ENCODE results near the gene COX10.
A peak's percentile ranks its signal among the peaks of the same experiment; 100 is the strongest.
"Not testable (repeated sequence)": the region's sequence is repeated elsewhere in the genome, so short reads cannot be mapped to it uniquely, and the experiment has no call there.

The COX10 gene

DNA sequence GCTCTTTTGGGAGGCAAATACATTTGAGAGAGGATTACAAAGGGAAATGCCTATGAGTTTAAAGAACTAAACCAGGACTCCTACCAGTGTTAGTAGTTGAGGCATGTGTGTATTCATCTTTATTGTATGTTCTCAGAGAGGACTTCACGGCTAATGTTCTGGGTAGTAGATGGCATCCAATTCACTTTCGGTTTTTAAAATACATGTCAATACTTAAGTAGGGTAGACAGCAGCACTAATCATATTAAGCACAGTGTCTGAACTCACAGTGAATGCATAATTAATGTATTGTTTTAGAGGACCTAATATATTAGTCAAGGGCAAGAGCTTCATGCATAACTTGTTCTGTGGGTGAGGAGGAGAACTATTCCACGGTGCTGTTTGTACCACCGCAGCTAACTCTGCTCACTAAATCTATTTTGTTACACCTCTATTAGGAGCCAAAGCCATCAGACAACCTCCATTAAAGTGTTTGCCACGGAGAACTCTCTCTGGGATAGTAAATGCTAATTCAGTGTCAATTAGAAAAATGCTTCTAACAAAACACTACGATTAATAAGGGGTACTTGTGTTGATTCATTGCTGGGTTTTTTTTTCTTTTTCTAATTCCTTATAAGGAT lies 56.3 kb downstream of the COX10 start:
- peak; percentile 53 for FAIRE-seq

DNA sequence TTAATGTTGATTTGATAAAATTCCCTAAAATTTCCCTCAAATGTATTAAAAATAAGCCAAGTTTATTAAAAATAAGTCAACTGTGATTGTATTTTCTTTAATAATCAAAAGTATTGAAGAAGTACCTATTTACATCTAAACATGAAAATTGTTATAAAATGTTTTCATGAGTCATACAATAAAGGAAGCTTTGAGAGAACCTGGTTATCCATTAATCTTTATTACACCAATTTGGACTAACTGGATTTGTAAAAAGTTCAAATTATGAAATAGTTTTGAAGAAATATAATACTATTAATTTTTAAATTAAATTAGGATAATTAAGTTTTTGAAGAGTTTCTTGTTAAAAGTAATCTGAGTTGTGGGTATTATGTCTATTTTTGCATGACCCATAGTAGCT lies 63.8 kb downstream of the COX10 start:
- FAIRE-seq: peak; percentile 96

DNA sequence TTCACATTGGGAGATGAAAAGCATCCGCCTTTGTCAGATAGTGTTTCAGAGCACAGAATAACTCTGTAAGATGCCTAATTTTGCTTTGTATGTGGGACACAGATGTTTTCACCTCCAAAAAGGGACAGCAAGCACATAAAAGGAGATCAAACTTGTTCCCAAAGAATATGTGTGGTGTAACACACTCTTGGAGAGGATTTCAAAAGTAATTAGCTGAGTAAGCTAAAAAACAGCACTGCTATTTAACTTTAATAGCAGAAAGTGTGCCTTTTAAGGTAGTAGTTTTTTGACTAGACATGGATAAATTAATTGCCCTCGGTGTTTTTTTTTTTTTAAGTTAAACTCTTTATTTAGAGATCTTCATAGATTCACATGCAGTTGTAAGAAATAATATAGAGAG lies 65.2 kb downstream of the COX10 start:
- no peak for FAIRE-seq

DNA sequence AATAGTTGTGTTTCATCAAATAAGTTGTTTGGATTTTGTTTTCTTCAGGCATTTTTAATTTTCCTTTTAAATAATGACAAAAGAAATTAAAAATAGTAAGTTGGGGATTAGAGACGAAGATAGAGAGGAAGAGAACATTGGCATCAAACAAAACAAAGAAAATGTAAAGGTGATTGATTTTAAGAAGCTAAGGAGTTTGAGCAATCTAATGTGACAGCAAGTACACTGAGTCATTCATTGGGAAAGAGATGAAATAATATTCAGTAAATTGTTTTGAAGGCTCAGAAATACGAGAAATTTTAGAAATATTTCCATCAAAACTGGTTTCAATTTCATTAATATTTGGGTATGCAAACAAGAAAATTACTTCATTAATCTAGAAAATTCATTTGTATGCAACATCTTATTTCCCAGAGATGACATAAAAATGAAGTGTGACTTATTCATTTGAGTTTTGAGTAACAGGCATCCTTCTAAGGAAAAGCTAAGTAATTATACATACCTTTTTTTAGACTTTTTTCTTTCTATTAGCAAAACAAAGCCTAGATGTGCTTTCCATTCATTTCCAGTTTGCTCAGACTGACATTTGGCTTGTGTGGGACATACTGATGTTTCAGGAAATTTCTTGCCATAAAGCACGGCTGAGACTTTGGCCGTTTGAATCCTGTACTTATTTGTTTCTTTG lies 66.7 kb downstream of the COX10 start:
- no peak for FAIRE-seq

DNA sequence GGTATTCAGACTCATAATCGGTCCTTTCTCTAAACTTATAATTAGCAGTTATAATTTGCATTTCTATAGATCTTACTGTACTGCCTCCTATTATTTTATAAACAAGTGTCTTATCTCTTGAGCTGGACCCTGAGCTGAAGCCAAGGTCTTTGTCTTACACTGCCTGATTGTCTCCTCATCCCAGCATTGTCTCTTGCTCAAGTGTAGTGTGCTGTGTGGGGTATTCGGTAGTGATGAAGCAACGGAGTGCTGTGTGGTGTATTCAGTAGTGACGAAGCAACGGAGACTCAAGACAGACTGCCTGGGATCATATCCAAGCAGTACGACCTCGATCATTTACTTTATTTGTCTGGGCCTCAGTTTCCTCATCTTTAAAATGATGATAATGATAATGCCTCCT lies 69.3 kb downstream of the COX10 start:
- FAIRE-seq: no peak

DNA sequence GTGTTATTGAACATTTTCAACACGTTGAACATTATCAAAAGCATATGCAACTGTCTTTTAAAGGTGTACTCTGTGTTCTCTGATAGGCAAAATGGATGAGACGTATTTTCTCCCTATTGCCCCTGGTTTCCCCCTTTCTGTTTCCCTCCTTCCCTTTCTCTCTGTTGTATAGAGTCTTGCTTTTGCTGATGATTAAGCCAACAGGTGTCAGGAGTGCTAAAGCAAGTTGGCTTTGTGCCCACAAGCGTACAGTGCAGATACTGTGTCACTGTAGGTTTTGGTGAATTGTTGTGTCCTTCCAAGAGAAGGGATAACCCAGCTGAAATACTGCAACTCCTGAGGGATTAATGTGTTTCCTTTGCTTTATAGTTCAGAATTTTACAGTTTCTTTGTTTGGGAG lies 74.4 kb downstream of the COX10 start:
- no peak for FAIRE-seq

DNA sequence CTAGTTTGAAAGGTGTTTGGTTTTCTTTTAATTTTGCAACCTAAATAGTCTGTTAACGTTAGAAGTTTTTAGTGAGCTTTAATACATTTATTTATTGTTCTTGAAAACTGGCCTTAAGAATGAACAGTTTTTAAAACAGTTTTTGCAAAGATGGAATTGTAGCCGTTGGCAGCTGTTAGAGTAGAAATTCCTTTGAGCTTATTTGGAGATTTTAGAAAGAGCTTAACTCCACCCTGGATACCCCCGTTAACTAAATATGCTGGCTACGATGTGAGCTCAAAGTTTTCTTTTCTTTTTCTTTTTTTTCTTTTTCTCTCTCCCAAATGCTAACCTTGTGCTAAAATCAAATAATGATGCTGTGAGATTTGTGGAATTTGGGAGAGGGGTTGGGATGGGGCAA lies 75.2 kb downstream of the COX10 start:
- no peak for FAIRE-seq

DNA sequence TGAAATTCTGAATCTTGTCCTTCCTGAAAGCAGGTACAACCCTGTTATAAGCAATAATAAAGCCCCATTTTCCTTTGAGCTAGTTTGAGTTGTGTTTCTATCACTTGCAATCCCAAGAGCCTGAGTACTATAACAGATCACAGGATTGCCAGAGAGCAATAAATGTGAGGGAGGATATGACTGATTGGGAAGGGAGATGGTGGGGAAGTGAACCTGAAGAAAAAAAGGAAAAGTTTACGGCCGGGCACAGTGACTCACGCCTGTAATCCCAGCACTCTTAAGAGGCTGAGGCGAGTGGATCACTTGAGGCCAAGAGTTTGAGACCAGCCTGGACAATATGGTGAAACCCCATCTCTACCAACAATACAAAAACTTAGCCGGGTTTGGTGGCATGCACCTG lies 80.4 kb downstream of the COX10 start:
- FAIRE-seq: no peak

DNA sequence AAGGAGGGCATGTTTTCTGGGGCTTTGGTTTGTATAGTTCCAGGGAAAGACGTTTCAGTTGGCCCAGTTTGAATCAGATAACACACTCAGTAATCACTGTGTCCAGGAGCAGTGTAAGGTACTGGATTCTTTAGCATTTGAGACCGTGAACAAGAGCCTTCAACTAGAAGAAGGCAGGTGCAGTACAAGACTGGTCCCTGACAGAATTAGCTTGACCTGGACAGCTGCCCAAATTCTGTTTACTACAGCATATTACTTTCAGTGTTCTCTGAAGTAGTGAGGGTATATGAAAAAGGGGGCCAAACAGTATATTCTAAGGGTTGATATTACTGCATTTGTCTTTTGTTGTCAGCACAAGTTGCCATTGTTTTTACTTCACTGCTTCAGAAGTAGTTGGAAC lies 81.3 kb downstream of the COX10 start:
- FAIRE-seq: no peak

DNA sequence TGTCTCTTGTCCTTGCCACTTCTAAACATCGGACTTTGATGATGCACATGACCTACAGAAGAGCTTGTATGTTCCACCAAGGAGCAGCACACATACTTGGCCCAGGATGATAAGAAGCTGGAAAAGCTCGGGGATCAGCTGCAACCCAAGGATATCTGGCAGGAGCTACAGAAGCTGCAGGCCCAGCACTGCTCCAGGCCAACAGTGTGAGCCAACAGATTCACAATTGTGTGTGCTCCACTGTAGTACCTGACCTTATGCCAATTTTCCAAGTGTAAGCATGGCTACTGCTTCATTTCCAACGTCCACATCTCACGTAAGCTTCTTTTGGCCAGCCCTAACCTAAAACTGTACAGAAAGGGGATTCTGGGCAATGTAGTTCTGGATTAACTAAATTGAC lies 83.4 kb downstream of the COX10 start:
- no peak for FAIRE-seq

DNA sequence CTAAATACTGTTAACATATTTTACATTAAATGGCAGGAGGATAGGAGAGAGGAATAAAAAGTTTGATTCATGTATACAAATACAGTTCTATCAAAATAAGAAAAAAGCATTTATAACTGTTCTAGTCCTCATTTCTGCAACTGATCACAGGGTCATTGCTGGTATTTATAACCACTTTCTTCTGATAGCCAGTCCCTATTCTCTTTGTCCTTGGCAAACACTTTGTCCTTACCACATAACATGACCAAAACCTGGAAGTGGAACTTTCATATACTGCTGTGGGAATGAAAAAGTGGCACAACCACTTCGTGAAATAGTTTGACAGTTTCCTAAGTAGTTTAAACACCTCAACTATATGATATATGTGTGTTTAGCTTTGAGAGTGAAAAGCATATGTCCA lies 84.1 kb downstream of the COX10 start:
- FAIRE-seq: no peak

DNA sequence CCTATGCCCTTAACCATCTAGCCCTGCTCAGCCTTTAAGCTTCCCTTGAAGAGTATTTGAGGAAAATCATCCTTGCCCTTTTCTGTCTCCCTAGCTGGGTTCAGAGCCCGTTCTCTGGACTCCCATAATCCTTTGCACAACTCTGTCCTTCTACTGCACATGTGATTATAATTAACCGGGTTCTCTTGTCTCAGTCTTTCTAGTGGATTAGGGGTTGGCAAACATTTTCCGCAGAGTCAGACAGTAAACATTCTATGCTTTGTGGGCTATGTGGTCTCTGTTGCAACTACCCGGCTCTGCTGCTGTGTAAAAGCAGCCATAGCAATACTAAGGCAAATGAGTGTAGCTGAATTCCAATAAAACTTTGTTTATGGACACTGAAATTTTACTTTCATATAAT lies 87.4 kb downstream of the COX10 start:
- FAIRE-seq: no peak

DNA sequence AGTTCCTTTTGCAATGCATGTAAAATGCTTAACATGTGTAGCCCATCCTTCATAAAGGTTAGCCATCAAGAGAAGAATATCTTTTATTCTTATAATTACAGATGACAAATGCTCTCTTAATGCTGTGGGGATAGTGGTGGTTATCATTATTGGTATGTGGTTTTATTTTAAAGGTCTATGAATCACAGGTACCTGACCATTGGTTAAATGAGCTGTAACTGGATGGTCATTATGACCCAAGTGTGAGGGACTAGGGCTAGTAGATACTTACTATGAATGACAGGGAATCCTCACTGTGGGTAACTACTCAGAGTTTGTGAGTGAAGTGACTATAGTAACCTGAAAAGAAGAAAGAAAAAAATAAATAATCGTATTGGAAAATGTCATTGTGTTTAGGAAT lies 88.5 kb downstream of the COX10 start:
- FAIRE-seq: no peak

DNA sequence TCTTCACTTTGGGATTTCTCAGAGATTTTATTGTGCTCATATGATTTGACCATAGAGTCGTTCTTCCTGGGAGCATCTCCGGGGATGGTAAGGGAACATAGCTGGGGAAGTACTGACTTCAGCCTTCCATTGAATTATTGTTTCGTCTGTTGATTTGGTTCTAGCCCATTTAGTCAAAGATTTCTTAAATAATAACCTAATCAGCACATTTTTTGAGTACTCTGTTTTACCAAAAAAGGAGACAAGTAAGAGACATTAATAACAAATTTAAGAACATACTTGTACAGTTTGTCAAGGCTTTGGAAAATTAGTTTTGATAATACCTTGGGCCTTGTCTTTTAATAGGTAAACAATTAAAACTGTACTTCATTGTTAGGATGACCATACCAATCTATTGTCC lies 89.4 kb downstream of the COX10 start:
- FAIRE-seq: no peak

DNA sequence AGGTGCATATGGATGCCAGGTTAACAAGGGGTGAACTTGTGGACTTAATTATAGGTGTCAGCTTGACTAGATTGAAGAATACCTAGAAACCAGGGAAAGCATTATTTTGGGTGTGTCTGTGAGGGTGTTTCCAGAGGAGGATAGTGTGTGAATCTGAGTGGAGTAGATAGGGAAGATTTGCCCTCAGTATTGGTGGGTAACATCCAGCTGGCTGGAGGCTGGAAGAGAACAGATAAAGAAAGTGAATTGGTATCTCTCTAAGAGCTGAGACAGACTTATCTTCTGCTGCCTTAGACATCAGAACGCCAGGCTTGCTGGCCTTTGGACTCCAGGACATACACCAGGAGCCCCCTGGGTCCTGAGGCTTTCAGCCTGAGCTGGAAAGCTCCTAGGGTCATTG lies 92.1 kb downstream of the COX10 start:
- FAIRE-seq: no peak

DNA sequence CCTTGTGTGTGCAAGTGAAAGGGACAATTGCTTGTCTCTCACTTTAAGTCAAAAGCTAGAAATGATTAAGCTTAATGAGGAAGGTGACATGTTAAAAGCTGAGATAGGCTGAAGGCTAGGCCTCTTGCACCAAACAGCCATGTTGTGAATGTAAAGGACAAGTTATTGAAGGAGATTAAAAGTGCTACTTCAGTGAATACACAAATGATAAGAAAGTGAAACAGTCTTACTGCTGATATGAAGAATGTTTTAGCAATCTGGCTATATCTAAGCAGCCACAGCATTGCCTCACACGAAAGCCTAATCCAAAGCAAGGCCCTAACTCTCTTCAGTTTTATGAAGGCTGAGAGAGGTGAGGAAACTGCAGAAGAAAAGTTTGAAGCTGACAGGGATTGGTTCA lies 96.3 kb downstream of the COX10 start:
- no peak for FAIRE-seq

DNA sequence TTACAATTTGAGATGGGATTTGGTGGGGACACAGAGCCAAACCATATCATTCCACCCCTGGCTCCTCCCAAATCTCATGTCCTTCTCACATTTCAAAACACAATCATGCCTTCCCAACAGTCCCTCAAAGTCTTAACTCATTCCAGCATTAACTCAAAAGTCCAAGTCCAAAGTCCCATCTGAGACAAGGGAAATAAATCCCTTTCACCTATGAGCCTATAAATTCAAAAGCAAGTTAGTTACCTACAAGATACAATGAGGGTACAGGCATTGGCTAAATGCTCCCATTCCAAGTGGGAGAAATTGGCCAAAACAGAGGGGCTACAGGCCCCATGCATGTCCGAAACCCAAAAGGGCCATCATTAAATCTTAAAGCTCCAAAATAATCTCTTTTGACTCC lies 98.5 kb downstream of the COX10 start:
- not testable (repeated sequence) for FAIRE-seq

DNA sequence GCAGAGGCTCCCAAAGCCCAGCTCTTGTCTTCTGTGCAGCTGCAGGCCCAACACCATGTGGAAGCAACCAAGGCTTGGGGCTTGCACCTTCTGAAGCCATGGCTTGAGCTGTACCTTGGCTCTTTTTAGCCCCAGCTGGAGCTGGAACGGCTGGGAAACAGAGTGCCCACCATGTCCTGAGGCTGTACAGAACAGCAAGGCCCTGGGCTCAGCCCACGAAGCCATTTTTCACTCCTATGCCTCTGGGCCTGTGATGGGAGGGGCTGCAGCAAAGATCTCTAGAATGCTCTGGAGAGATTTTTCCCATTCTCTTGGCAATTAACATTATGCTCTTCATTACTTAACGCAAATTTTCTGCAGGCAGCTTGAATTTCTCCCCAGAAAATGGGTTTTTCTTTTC lies 99.3 kb downstream of the COX10 start:
- FAIRE-seq: no peak

DNA sequence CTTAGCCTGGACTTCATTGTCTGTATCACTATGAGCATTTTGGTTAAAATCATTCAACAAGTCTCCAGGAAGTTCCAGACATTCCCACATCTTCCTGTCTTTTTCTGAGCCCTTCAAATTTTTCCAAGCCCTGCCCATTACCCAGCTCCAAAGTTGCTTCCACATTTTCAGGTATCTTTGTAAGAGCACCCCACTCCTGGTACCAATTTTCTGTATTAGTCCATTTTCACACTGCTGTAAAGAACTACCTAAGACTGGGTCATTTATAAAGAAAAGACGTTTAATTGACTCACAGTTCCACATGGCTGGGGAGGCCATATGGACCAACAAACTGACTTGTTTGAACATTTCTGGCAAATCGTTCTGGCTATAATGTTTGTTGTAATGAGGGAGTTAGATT lies 100.0 kb downstream of the COX10 start:
- FAIRE-seq: no peak

DNA sequence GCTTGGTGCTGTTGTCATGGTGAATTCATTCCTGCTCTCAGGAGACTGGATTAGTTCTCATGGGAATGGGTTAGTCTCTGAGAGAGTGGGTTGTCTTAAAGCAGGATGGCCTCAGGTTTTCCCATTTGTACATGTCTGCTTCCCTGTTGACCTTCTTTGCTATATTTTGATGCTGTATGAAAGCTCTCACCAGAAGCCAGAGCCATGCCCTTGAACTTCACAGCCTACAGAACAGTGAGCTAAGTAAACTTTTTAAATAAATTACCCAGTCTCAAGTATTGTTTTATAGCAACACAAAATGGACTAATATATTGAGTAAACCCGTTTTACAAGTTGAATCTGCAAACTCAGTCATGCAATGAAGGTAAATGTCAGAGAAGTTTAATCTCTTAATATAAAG lies 100.6 kb downstream of the COX10 start:
- no peak for FAIRE-seq

DNA sequence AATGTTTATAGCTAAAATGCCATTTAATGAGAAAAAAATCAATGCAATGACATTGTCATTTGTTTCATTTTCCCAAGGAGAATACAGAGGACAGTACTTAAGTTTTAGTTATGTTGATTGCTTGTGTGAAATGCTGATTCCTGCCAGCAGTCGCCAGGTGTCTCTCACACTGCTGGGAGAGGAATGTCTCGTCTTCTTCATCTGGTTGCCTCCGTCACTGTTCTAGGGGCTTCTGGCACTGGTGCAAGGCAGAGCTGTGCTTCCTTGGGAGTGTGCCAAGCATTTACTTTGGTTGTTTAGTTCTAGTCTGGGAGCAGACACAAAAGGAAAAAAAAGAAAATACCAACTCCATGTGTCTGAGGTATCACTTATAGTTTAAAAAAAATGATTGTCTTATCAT lies 107.7 kb downstream of the COX10 start:
- not testable (repeated sequence) for FAIRE-seq

DNA sequence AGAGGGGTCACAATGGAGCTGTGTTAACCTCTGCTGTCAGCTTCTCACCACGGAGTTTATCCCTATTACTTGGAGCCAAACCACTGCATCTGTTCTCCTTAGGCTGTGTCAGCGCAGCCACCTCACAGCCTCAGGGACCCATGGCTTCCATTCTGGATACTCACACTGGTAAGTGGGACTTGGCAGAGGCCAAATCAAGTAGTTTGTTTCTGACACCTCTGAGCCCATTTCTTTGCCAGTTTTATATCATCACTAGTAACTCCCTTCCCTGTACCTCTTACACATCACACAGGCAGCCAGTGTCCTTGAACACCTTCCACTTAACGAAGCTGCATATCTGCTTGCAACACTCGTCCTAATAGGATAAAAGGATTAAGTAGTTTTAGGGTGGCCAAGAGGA lies 108.5 kb downstream of the COX10 start:
- FAIRE-seq: not testable (repeated sequence)

DNA sequence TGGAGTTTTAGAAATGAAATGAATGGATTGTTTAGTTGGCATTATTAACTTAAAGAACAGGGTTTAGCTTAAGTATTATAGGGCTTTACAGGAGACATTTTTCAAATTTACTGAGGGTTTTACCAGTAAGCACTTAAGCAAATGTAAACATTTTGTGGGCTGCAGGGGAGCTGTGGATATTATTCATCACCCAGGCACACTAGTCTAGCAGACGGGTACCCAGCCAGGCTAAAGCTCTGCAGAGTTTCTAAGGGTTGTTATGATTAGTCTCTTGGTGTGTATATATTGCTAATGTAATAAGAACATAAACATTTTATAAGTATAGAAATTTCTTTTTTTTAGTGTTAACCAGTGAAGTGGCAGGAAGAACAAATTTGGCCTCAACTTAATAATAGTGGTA lies 110.6 kb downstream of the COX10 start:
- peak; percentile 51 for FAIRE-seq

DNA sequence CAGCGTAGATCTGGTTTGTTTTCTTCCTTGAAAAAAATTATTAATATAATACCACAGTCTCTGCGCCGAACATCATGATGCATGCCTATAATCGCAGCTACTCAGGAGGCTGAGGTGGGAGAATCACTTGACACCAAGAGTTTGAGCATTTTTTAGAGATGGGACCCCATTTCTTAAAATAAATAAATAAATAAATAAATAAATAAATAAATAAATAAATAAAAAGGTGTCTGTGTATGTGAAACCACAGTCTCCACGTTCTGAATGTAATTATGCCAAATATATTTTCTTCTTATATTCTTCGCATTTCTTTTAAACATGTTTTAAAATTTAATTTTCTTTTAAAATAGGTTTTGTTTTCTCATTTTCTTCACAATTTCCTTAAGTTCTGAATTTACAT lies 112.8 kb downstream of the COX10 start:
- not testable (repeated sequence) for FAIRE-seq

DNA sequence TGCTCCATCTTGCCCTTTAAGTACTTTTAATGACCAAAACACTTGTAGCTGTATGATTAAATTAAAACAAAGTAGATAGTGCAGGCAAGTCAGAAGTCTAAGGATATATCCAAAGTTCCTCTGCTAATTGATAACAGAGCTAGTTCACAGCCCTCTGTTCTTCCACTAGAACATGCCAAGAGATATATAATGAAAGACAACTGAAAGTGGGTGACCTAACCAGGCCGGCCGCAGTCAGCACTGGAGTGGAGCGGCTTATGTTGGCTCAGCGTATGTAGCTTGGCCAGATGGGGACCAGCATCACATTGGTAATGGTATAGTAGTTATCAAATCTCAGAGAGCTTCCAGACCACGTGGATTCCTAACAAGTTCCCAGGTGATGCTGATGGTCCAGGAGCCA lies 115.2 kb downstream of the COX10 start:
- not testable (repeated sequence) for FAIRE-seq
